Stromal cell of bone marrow (primary cell): ENCODE results near the gene CARD11.

Source experiments
- DNase-seq: peaks from one replicate; pipeline ENCODE4 v3.0.0-alpha.2; 2012; ENCODE audit warnings: low read depth

The CARD11 gene

DNA sequence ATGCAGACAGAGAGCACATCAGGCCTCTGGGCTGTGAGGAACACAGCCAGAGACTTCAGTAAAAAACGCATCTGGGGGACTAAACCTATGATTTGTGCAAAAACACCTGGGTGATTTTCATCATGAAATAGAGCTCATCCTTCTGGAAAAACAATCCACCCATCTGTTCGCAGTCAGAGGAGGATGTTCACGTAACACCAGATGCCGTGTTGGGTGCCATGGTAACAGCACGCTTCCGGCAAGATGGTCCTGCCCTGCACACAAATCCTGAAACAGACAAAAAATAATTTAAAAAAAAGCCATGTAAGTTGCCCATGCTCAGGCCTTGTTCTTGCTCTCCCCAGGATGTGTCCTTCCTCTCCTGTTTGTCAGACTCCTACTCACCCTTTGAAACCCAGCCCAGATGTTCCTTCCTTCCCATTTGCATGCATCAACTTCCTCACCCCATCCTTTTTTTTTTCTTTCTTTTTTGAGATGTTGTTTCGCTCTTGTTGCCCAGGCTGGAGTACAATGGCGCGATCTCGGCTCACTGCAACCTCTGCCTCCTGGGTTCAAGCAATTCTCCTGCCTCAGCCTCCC, 171.3 kb downstream of the CARD11 start:
- DNase-seq: no peak

GRCh38 chr7:2870471-2870931, 173.2 kb downstream of the CARD11 start:
- DNase-seq: no peak

DNA sequence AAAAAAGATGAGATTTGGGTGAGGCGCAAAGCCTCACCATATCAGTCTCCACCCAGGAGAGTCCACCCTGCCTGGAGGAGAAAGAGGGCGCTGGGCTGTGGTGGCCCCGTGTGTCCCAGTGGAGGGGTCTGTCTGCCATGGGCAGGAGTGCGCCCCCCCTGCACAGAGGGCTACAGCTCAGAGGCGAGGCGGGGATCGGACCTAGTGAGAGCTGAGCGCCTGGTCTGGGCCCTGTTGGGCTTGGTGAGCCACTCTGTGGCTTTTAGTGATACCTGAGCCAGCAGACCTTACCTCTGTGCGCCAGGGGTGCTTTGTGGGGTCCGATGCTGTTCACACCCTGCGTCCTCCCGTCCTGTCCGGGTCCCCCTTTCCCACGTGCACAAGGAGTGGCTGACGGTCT, 173.7 kb downstream of the CARD11 start:
- no peak for DNase-seq

DNA sequence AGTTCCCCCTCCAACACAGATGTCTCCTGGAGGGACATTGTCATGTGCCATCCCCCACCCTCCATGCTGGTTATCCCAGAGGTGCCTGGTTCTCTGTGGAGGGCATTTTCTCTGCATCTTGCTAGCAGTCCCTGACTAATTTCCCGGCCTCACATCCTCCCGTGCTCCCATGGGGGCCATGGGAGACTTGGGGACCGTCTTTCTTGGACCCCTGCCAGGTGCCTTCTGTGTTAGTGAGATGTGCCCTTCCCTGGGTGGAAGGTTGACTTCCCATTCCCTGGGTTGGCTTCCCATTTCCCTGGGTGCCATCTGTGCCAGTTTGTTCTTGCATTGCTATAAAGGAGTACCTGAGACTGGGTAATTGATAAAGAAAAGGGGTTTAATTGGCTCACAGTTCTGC, 177.1 kb downstream of the CARD11 start:
- DNase-seq: no peak

DNA sequence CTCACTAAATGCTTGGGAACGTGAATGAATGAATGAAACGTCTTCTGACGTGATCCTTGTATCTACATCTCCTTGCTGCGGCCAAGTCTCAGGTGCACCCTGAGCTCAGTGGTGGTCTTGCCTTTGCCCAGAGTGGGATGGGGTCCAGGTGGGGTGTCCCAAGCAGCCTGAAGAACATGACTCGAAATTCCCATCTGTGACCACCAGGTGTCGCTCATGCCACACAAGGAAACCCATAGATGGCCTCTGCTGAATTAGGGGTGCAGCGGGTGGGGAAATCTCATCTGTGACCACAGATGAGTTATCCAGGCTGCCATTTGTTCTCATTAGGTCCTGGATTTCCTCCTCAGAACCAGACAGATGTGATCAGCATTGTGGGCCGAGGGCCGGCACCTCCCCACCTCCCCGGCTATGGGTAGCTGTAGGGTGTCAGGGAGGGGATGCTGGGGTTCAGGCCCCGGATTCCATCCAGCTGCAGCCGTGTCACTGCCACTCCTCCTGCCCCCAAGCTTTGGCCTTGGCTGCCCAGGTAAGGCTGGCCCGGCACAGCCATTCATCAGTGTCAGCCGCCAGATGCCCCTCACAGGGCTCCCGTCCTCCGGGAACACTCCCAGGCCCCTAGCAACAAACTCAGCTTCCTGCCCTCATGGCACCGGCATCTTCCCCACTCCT, 178.5 kb downstream of the CARD11 start:
- DNase-seq: peak; percentile 47

GRCh38 chr7:2864204-2864985, 179.3 kb downstream of the CARD11 start:
- DNase-seq: no peak

DNA sequence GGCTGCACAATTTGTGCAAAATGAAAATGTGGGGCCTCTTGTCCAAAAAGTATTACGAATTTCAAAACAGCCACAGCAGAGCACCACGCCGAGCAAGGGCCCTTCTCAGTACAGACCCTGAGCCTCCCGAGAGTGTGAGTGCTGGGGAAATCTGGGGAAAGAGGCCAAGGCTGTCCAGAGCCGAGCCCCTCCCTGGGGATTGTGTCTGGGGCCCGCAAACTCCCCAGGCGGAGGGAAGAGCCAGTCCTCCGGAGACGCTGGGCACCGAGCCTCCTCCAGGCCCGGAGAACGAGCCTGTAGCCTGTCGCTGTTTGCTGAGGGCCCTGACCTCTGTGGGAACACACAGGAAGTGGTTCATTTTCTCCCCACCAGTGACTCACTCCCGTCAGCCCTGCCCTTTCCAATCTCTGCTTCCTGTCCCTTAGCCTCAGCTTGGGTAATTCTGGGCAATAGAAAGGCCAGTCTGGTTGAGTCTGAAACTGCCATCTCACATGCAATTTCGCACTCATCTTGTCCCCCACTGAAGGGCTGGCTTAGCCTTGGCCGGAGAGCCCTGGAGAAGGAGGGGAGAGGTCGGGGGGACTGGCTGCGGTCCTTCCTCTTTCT, 180.1 kb downstream of the CARD11 start:
- peak; percentile 96 for DNase-seq

DNA sequence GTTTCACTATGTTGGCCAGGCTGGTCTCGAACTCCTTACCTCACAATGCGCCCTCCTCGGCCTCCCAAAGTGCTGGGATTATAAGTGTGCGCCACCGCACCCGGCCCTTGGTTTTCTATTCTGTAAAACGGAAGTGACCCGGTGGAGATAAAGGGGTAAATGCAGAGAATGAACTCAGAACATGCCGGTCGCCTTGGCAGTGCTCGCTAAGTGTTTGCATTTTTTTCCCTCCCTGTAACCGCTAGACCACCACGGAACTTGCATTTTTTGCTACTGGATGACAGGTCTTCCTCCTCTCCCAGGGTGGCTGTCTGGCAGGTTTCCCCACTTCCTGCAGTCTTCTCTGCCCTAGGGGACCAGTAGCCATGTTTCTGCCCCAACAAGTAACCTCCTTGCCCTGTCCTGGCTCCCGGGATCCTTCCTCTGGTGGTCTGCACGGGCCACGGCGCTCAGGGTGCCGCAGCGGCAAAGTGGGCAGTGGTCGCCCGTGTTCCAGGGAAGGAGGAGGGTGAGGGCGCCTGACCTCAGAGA, 180.8 kb downstream of the CARD11 start:
- no peak for DNase-seq

- no peak for DNase-seq
Observed at GRCh38 chr7:2861509-2861908, 182.2 kb downstream of the CARD11 start.

- no peak for DNase-seq
Observed at GRCh38 chr7:2860627-2861133, 183.0 kb downstream of the CARD11 start.

DNA sequence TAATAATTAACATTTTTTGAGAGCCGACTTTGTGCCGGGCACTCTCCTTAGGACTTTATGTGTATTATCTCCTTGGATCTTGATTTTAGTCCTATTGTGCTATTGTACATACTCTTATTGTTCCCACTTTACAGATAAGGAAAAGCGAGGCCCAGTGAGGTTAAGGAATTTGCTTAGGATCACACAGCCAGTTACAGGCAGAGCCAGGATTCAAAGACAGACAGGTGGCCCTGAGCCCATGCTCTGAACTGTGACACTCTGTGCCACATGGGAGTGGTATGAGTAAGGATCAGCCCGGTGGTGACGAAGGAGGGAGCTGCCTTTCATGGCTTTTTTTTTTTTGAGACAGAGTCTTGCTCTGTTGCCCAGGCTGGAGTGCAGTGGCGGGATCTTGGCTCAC, 183.7 kb downstream of the CARD11 start:
- DNase-seq: no peak

GRCh38 chr7:2858621-2859020, 185.0 kb downstream of the CARD11 start:
- no peak for DNase-seq

- DNase-seq: no peak
Observed at GRCh38 chr7:2856388-2857169, 187.1 kb downstream of the CARD11 start.
